ENCODE results near the gene MMAB.

Gene MMAB

DNA sequence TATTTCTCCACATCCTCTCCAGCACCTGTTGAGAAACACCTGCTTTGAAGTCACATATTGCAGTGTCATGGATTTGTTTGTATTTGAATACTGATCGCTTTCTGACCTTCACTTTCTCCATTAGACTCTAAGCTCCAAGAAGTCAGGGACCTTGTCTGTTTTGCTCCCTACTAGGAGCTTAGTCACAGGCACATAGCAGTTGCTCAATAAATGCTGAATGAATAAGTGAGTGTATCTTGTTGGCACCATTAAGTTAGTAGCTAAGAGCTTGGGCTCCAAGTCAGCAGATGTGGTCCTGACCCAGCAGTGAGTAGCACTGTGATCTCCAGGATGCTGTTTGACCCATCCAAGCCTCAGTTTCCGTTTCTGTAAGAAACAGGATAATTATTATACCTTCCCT is 10.4 kb upstream of the MMAB start:
- no peak for DNase-seq (ENCODE audit: low spot score)

DNA sequence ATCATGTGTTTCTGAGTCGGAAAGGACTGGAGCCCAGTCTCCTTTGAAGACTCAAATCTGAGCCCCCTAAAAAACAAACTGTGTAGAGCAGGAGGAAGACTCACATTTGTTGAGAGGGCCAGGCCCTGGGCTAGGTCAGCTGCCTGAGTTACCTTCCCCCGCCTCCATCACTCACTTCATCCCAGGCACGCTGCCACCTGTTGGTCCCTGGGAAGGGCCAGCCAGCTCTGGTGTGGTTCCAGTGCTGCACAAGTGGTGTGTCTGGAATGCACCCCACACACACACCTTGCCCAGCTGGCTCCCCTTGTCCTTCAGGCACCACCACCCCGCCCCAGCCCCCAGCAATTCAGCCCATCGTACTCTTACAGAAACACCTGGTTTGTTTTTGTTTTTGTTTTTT is 9.3 kb upstream of the MMAB start:
- no peak for DNase-seq (ENCODE audit: low spot score)

- DNase-seq (ENCODE audit: low spot score), result no peak
These were observed 8.6 kb upstream of the MMAB start for GRCh38 chr12:109581856-109582255.

- no peak for DNase-seq (ENCODE audit: low spot score)
These were observed 8.0 kb upstream of the MMAB start for GRCh38 chr12:109581334-109581691.

GRCh38 chr12:109580684-109581333 is 7.5 kb upstream of the MMAB start:
- DNase-seq (ENCODE audit: low spot score), result no peak

DNA sequence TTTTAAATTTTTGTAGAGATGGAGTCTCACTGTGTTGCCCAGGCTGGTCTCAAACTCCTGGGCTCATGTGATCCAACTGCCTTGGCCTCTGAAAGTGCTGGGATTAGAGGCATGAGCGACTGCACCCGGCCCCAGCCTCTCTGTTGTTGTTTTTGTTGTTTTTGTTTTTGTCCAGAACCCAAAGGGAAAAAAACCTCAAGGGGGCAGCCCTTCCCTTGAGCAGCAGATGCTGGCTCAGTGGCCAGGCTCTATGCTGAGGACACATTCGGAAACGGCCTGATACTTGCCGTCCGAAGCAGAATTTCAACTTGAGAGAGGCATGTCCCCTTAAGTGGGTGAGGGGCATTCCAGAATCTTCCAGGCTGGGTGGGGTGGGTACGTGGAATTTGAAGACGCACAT is 7.0 kb upstream of the MMAB start:
- no peak for DNase-seq (ENCODE audit: low spot score)

DNA sequence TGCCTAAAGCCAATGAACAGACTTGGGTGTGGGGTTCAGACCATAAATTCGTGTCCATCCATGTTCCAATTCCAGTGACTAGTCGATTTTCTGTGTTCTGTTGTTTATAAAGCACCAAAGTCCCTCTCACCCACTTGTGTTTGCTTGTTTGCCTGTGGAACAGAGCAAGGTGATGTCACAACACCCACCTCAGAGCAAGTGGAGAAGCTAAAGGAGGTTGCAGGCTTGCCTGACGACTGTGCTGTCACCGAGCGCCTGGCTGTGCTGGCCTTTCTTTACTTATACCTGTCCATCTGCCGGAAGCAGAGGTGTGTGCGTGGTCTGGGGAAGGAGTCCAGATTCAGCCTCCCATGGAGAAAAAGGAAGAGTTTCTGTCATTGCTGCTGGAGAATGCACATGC is 6.3 kb upstream of the MMAB start:
- DNase-seq (ENCODE audit: low spot score), result no peak

DNA sequence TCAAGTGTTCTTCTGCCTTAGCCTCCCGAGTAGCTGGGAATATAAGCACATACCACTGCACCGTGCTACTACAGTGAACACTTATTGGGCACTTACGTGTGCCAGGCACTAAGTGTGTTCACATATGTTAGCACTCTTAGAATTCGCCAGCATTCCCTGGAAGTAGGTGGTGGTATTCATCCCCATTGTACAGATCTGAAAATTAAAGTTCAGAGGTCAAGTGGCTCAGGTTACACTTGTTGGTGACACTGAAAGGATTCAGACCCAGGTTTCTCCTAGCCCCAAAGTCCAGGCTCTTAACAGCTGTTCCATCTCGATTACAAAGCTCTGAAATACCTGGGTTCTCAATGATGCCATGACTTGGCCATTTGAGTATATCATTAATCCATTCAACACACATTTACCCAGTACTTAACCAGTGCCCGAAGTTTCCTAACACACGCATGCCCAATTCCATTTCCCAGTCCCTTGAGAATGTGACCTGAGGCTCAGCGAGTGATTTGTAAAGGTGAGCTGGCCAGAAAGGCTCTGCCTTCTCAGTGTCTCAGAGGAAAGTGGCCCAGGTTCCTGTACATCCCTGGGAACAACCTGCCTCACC is 5.1 kb upstream of the MMAB start:
- DNase-seq (ENCODE audit: low spot score), result no peak

GRCh38 chr12:109577311-109577710 is 4.0 kb upstream of the MMAB start:
- no peak for DNase-seq (ENCODE audit: low spot score)

DNA sequence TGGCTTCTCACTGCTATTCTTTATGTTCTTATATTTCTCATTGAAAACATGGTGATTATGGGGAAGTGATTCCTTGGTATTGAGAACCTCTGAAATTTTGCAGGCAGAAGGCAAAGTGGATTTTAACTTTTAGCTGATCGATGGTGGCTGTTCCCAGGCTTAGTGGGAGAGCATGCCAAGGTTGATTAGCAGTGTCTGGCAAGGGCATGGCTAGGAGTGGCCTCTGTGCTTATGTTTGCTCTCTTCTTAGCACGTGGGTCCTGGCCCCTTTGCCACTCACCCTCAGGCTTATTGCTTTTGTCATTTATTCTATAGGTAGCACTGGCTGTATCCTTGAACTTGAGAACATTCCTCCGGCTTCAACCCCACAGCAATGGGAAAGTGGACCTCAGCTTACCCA is 2.4 kb upstream of the MMAB start:
- DNase-seq (ENCODE audit: low spot score), result no peak

GRCh38 chr12:109573914-109574244 is 575 bp upstream of the MMAB start:
- no peak for DNase-seq (ENCODE audit: low spot score)

- no peak for DNase-seq (ENCODE audit: low spot score)
These were observed 828 bp downstream of the MMAB start for GRCh38 chr12:109572506-109572845.

DNA sequence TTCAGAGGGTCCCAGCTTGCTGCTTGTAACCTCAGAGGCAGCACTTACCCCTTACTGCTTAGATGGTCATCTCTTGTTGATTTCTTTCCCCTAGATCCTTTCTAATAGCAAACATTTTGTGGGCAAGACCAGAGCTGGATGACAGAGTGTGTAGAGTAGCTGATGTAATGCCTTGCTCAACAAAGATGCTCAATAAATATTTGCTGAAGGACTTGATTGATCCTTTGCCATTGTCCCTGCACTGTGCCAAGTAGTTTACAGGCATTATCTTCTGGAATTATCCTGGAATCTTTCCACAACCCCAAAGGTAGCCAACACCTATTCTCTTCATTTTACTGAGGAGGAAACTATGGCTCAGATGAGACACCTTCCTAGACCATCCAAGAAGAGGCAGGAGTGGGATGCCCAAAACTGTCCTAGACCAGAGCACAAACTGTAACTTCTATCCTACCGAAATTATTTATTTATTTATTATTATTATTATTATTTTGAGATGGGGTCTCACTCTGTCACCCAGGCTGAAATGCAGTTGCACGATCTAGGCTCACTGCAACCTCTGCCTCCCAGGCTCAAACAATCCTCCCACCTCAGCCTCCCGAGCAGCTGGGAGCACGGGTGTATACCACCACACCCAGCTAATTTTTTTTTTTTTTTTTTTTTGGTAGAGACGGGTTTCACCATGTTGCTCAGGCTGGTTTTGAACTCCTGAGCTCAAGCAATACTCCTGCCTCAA is 1.4 kb downstream of the MMAB start:
- no peak for DNase-seq (ENCODE audit: low spot score)

DNA sequence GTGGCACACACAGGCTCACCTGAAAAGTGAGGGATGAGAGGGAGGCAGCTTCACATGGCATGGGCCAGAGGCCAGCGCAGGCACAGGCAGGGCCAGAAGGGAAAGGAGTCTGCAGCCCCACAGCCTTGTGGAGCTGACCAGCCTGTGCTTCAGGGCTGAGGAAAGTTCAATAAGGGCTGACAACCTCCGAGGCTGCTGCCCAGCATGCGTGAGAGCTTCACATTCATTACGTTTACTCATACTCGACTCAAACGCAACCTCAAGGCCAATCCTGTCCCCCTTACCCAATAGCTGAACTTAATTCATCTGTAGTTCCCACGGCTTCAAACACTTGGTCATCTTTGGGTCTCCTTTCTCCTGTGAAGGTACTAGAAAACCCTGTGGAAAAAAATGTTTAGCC is 4.8 kb downstream of the MMAB start:
- no peak for DNase-seq (ENCODE audit: low spot score)

- no peak for DNase-seq (ENCODE audit: low spot score)
These were observed 5.3 kb downstream of the MMAB start for GRCh38 chr12:109567967-109568366.

- no peak for DNase-seq (ENCODE audit: low spot score)
These were observed 6.0 kb downstream of the MMAB start for GRCh38 chr12:109567296-109567695.

GRCh38 chr12:109566424-109566823 is 6.9 kb downstream of the MMAB start:
- DNase-seq (ENCODE audit: low spot score), result no peak

GRCh38 chr12:109563291-109564284 is 9.7 kb downstream of the MMAB start:
- DNase-seq (ENCODE audit: low spot score), result no peak

DNA sequence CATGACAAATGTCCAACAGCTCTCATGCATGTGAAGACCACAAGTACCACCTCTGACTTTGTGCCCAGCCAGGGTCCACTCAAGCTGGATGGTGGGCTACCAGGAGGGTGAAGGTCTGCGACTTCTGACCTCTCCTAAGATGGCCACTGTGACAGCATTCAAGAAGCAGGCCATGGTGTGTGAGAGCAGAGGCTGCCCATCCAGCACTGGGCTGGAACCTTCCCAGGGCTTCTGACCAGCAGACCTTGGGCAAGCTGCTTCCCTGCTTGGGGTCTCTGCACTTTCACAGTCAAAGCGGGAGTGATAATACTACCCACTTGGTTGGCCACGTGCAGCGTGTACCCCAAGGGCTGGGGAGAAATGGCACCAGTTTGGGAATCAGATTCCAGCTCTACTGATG is 10.4 kb downstream of the MMAB start:
- DNase-seq (ENCODE audit: low spot score), result no peak

DNA sequence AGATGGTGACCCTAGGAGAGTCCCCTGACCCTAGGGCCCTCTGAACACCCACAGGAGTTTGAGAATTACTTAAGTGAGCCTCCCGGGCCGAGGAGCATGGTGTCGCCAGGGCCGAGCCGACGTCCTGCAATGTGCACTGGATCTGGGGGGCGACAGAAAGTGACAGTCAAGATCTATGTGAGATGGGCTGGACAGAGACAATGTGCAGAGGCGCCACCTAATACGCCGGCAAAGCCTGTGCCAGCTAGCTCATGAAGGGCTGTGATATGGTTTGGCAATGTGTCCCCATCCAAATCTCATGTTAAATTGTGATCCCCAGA is 11.6 kb downstream of the MMAB start:
- no peak for DNase-seq (ENCODE audit: low spot score)

- DNase-seq (ENCODE audit: low spot score), result no peak
These were observed 12.2 kb downstream of the MMAB start for GRCh38 chr12:109560867-109561710.

GRCh38 chr12:109559601-109560000 is 13.7 kb downstream of the MMAB start:
- no peak for DNase-seq (ENCODE audit: low spot score)

All from LoVo (cell line).